Skin of body (tissue), 2 donors: ENCODE data around the gene LMX1B. TPM values are rescaled to one million over a fixed set of nuclear protein-coding genes. Genes with fewer than 3 reads are reported as not detected.

Source experiments
- DNase-seq: peaks from one replicate; lab custom pipeline; 2025; lab: John Stamatoyannopoulos, UW
- total RNA-seq: library from RNA; depleted of rRNA; stranded (reverse); fragments of >200 nt; gene quantifications from one replicate; pipeline ENCODE4 v1.2.3, GENCODE V29; 2014

Gene LMX1B
- total RNA-seq, 1 donor from 2014 or later: 1.2 TPM

GRCh38 chr9:126658201-126658825 lies 44.6 kb downstream of the LMX1B start:
- DNase-seq: no peak

- no peak for DNase-seq
Observed at GRCh38 chr9:126658956-126659555, 45.3 kb downstream of the LMX1B start.

DNA sequence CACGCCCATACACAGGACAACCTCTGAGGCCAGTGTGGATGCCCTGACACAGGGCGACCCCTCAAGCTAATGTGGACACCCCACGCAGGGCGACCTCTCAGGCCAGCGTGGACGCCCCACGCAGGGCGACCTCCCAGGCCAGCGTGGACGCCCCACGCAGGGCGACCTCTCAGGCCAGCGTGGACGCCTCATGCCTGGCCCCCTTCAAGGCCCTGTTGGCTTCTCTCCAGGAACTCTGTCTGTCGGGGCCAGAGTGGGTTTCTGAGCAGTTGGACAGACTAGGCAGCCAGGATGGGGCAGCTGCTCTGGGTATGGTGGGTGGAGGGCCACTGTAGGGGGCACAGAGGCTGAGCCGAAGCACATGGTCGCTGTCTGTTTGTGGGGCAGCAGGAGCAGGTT lies 47.4 kb downstream of the LMX1B start:
- no peak for DNase-seq

DNA sequence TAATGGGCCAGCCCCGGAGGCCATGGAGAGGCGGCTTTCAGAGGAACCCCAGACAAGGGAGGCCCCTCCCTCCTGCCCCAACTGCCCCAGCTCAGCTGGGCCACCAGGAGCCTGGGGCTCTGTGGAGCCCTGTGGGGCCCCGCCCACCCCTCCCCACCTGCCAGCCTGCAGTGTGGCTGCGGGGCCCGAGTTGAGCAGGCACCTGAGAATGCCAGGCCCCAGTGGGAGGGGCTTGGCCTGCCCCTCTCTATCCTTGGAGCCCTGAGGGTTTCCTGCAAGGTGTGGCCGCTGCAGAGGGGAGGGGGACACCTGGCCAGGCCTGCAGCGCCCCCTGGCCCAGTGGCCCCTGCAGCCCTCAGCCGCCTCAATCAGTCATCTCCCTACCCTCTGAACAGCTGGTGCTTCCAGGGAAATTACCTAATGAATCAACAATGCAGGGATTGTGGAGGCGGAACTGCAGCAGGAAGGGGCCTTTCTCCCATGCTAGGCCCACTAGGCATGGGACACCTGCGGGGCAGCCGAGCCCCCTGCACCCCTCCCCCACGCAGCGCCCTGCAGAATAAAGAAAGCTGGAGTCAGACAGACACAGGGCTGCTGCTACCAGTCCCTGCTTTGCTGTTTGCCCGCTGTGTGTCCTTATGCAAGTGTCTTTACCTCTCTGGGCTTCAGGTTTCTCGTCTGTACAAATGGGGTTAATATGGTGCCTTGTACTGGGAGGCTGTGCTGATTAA lies 48.0 kb downstream of the LMX1B start:
- DNase-seq: peak; percentile 32

- DNase-seq: no peak
Observed at GRCh38 chr9:126663661-126664072, 49.9 kb downstream of the LMX1B start.

DNA sequence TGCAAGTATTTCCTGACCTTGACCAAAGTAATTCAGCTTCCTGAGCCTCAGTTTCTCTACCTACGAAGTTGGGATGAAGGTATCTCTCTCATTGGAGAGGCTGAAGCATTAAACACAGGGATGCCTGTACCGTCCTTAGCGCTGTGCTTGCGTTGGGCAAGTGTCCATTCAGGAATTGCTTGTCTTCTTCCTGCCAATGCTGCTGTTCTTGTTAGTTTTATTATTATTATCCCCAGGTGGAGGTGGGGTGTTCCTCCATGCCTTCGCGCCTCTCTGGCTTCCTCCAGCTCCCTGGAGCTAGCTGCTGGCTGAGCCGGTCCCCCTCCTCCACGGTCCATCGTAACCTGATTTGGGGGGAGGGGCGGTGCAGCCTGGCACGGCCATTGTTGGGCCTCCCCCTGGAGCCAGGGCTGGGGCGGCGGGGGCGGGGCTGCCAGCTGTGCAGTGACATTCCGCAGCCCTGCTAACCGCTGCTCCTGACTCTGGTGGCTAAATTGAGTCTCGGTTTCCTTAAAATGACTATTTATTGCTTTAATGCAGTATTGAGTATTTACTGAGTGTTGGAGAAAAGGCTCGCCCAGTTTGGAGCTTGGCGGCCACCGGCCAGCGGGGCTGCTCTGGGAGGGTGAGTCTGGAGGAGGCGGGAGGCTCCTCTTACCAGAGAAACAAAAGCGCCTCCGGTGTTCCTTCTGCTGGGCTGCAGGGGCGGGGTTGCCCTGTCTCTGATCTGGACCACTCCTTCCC lies 51.3 kb downstream of the LMX1B start:
- DNase-seq: no peak

DNA sequence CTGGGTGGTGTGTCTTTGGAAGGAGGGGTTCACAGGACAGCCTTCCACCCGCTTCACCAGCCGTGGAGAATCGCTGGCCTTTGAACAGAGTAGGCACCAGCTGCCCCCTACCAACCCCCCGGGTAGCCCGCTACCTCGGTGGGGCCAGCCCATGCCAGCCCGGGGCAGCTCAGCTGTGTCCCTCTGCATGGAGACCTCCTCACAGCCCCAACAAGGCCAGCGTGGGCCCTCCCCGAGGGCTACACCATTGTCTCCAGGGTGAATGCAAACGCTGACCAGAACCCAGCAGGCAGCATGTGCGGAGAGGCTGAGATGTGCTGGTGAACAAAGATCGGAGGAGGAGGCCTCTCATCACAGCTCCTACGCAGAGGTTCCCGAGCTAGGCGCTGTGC lies 51.9 kb downstream of the LMX1B start:
- DNase-seq: no peak

DNA sequence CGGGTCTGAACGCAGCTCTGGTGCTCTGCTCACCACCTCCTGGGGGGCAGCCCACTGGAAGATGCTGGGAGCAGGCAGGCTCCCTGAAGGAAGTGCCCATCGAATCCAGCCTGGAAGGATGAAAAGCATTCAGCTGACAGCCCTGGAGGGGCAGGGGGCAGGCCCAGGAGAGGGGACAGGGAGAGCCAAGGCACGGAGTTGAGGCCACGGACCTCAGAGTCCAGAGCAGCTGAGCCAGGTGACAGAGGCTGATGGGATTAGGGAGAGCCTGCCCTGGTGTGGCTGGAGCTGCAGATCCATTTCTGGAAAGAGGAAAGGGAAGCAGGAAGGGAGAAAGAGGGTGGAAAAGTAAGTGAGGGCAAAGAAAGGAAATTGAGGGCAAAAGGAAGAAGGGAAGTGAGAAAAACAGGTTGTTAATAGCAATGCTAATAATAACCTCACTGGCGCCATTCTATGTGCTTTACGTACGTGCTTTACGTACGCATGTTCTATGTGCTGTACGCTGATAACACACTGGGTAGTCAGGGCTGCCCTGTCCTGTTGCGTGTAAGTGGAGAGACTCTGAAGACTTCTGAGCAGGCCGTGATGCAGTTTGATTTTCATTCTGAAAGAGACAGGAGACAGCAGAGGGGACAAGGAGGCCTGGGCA lies 52.6 kb downstream of the LMX1B start:
- DNase-seq: no peak

- no peak for DNase-seq
Observed at GRCh38 chr9:126667190-126668055, 53.7 kb downstream of the LMX1B start.

DNA sequence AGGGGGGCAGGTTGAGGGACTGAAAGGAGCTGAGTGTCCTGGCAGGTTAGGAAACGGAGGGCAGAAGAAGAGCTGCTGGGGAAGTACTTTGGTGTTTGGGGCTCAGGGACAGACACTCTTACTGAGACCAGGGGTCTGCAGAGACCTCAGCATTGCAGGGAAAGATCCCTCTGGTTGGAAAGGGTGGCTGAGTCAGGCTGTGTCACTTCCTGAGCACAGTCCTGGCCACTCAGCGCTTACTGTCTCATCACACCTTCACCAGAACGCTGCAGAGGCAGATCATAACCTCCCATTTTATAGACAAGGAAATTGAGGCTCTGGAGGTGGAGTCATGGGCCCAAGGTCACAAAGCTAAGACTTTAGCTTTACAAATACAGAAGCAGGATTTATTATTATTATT lies 54.3 kb downstream of the LMX1B start:
- DNase-seq: no peak

DNA sequence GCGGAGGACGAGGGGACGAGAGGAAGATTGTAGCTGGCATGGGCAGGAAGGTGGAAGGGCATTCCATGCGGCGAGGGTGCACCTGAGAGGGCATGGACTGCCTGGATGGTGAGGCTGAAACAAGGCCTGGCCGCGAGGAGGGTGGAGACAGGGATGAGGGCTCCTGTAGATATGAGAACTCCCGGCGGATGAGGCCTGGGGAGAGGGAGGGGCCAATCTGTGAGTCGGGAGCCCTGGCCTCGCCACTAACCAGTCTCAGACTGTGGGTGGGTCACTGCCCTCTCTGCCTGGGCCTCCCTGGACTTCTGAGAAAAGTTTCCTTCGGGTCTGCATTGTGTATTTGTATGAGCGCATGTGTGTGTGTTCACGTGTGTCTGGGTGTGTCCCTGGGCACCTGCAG lies 55.4 kb downstream of the LMX1B start:
- DNase-seq: no peak

DNA sequence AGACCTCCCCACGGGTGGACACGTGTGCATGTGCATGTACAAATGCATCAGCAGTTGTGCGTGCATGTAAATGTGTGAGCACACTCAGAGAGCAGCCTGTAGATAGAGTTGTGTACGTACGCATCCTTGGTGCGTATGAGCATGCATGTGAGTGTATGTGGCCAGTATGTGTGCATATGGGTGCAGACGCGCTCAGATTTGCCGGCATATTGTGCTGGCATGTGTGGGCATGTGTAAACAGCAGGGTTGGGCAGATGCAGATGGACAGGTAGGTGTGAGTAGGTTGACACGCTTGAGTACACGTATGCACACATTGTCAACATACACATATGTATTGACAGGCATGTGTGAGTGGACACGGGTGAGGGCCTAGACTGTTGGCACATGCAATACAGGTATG lies 56.5 kb downstream of the LMX1B start:
- DNase-seq: no peak

DNA sequence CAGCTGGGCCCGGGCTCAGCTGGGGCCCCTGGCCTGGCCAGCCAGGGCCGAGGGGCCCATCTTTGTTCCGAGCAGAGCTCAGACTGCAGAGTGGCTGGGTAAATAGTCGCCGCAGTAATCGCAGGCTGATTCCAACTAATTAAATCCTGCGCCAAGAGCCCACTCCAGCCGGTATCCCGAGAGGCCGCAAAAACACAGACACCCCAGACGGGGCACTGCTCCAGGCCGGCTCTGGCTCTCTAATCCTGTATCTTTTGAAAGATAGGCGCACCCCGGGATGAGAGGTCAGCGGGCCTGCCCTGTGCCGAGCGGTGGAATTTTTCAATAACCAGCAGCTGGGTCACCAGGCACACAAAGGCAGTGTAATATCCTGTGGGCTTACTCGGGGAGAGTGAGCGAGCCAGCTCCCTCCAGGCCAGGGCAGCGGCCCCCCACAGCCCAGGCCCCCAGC lies 57.7 kb downstream of the LMX1B start:
- no peak for DNase-seq

GRCh38 chr9:126671983-126672382 lies 58.3 kb downstream of the LMX1B start:
- DNase-seq: no peak

- no peak for DNase-seq
Observed at GRCh38 chr9:126672634-126673284, 59.0 kb downstream of the LMX1B start.

DNA sequence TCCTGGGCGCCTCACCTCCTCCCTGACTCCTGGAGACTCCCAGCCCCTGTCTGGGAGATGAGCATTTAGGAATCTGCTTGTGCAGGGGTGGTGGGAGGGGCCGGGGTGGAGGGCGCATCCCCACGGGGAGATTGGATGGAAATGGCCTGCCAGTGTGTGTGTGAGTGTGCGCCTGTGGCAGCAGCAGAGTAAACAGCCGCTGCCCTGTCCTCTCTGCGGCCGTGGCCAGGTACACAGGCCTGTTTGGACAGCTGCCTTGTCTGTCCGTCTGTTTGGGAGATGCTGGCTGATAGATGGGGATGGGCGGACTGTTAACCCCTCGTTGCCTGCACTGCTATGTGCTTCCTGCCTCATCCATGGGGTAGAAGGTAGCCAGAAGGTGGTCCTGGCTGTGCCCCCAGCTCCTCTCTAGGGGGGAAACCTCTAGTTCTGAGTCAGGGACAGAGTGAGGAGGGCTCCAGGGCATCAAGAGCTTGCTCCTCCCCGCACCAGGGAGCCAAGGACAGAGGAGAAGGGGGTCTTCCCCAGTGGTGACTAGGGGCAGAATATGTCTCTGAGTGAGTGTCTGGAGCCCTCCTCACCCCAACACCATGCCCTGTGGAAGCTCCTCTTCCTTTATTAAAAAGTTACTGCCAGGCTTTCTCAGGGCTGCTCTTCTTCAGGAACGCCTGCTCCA lies 60.1 kb downstream of the LMX1B start:
- no peak for DNase-seq

DNA sequence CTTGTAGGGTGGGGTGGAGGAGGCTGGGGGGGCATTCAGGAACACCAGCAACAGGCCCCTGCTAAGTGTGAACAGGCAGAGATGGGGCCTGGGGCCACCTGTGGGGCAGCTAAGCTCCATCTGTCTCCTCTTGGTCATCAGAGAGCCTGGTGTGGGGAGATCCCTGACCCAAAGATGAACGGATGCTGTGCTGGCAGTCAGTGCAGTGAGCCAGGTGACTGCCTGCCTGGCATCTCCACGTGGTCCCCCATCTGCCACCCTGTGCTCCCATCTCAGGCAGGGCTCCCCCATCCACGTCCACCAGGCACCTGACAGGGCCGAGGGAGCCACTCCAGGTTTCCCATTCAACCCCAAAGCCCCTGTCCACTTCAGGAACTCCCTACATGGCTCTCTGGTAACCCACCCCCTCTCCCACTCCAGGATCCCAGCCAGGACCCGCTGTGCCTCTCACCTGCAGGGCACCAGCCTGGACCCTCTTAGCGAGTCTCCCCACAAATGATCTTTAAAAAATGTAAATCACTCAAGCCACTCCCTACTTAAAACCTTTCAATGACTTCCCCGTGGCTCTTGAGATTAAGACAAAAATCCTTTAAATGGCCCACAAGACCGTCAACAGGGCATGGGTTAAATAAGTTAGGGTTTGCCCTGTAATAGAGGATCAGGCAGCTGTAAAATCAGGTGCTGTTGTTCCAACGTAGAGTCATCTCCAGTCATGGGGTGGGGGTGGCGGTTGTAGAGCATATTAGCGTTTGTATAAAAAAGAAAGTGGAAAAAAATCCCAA lies 60.8 kb downstream of the LMX1B start:
- DNase-seq: no peak

DNA sequence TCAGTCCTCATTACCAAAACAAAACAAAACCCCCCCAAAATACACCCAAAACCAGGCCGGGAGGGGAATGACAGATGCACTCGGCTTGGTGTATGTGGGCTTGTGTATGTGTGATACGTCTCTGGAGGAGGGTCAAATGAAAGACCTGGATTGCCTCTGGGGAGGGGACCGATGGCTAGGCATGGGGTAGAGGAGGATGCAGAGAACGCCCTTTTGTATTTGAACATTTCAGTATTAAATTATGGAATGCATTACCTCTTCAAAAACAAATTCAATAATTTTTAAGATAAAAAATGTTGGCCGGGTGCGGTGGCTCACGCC lies 61.4 kb downstream of the LMX1B start:
- no peak for DNase-seq
